Prostate gland (tissue), 2 donors: Measurements from ENCODE around the gene SERAC1. TPM values are rescaled to one million over a fixed set of nuclear protein-coding genes. Genes with fewer than 3 reads are reported as not detected.
A peak's percentile ranks its signal among the peaks of the same experiment; 100 is the strongest.

ENCODE experiments used
- DNase-seq: peaks from one replicate; pipeline ENCODE4 v3.0.0-alpha.2; 2019; ENCODE audit warnings: low spot score
- H3K27ac ChIP-seq, 2 donors: fragments of 200-600 bp; sonication (generic); 2 replicates each; pipeline ENCODE4 v1.5.1; 2017 to 2019
- H3K27me3 ChIP-seq: fragments of 200-600 bp; sonication (generic); replicated peaks from 2 replicates; pipeline ENCODE4 v1.5.1; 2019; ENCODE audit not compliant: insufficient read depth
- H3K36me3 ChIP-seq, 2 donors: fragments of 200-600 bp; sonication (generic); 1 replicate in 1 of 2; 2 replicates in 1 of 2; pipeline versions ENCODE4 v1.5.1 to v1.8.1; 2017 to 2019
- H3K4me1 ChIP-seq: fragments of 200-600 bp; sonication (generic); replicated peaks from 2 replicates; pipeline ENCODE4 v1.5.1; 2019
- H3K4me3 ChIP-seq, 2 donors: fragments of 200-600 bp; sonication (generic); 2 replicates each; pipeline ENCODE4 v1.5.1; 2017 to 2019
- H3K9me3 ChIP-seq: fragments of 200-600 bp; sonication (generic); 2 replicates; pipeline ENCODE4 v1.5.1; 2017
- CTCF ChIP-seq, 4 experiments: fragments of 200-600 bp in 2 of 4; fragments of 450-650 bp in 2 of 4; sonication (generic) in 2 of 4; IDR thresholded peaks; 1 replicate in 3 of 4; 2 replicates in 1 of 4; pipeline ENCODE4 v1.5.1; 2016 to 2019; ENCODE audit warnings: antibody characterized with exemption in 4 of 4, mild to moderate bottlenecking in 2 of 4, moderate library complexity in 2 of 4
- POLR2A ChIP-seq: fragments of 450-650 bp; IDR thresholded peaks from one replicate; pipeline ENCODE4 v1.6.1; 2016; ENCODE audit warnings: antibody characterized with exemption, mild to moderate bottlenecking
- POLR2AphosphoS5 ChIP-seq: sonication (generic); formaldehyde crosslinking; IDR thresholded peaks from one replicate; pipeline ENCODE4 v1.6.1; 2017; ENCODE audit warnings: antibody characterized with exemption
- WGBS: methylation state at CpG from one replicate; pipeline ENCODE4 v1.1.5; 2018; 5-methylcytosine and 5-hydroxymethylcytosine counted together
- intact Hi-C: fragments of 100-400 bp; cut with DNase I; formaldehyde crosslinking; loops from one replicate; pipeline ENCODE4 v1.14.2; 2022
- total RNA-seq, 2 donors: library from RNA; depleted of rRNA; stranded (reverse); fragments of >200 nt; gene quantifications; one replicate each; pipeline ENCODE4 v1.1.0, GENCODE V29; 2016

The SERAC1 gene
- total RNA-seq, 2 donors from 2014 or later = 6.5 to 8.2 TPM

- Histone ChIP-seq H3K9me3 (no peaks in the 10 kb centered on the region), H3K27me3 (no peaks in the 10 kb centered on the region), H3K4me3 (no peak overlapping the region), H3K36me3 (no peaks in the 10 kb centered on the region), H3K27ac (no peak overlapping the region), H3K4me1 (peaks cover 12% of the 10 kb centered on the region)
- intact Hi-C loops = no loop called here
- no peak for TF ChIP-seq POLR2A
- no peak for TF ChIP-seq CTCF (IDR thresholded peaks at IDR 0.05)
- no peak for TF ChIP-seq POLR2AphosphoS5
- WGBS = 87% methylated on average over 23 of the region's 24 CpGs
- no peak for DNase-seq
These were observed 103.3 kb downstream of the SERAC1 start for GRCh38 chr6:158064725-158065251.

GRCh38 chr6:158063736-158064135 lies 104.3 kb downstream of the SERAC1 start:
- TF ChIP-seq CTCF (IDR thresholded peaks at IDR 0.05) = no peak
- TF ChIP-seq POLR2AphosphoS5 = no peak
- no peak for TF ChIP-seq POLR2A
- Histone ChIP-seq H3K36me3 (no peaks in the 10 kb centered on the region), H3K4me3 (no peak overlapping the region), H3K4me1 (peaks cover 15% of the 10 kb centered on the region), H3K9me3 (no peaks in the 10 kb centered on the region), H3K27ac (no peak overlapping the region), H3K27me3 (no peaks in the 10 kb centered on the region)
- intact Hi-C loops = no loop called here
- WGBS = 97% methylated on average over 11 of the region's 11 CpGs
- DNase-seq = no peak

- no peak for TF ChIP-seq POLR2A
- no peak for TF ChIP-seq CTCF (IDR thresholded peaks at IDR 0.05)
- H3K9me3 ChIP-seq = no peaks in the 10 kb centered on the region
- DNase-seq = no peak
- 95% methylated on average over 29 of the region's 29 CpGs for WGBS
- no peaks in the 10 kb centered on the region for H3K27me3 ChIP-seq
- H3K27ac ChIP-seq = peak overlapping the region in 1 of 2 donors; percentile 89
- intact Hi-C loops = no loop called here
- no peaks in the 10 kb centered on the region for H3K36me3 ChIP-seq
- no peak overlapping the region for H3K4me3 ChIP-seq
- H3K4me1 ChIP-seq = peaks cover 15% of the 10 kb centered on the region
These were observed 106.2 kb downstream of the SERAC1 start for GRCh38 chr6:158061709-158062461.

GRCh38 chr6:158061361-158061708 lies 106.7 kb downstream of the SERAC1 start:
- Histone ChIP-seq H3K36me3 (no peaks in the 10 kb centered on the region), H3K27me3 (no peaks in the 10 kb centered on the region), H3K27ac (peak overlapping the region; percentile 55 to 89), H3K9me3 (no peaks in the 10 kb centered on the region), H3K4me1 (peaks cover 15% of the 10 kb centered on the region), H3K4me3 (no peak overlapping the region)
- TF ChIP-seq CTCF (IDR thresholded peaks at IDR 0.05) (no peak), POLR2AphosphoS5 (no peak), POLR2A (no peak)
- 81% methylated on average over 5 of the region's 5 CpGs for WGBS
- intact Hi-C loops = no loop called here
- no peak for DNase-seq
